ENCODE results near the gene PDE5A.

Gene PDE5A

GRCh38 chr4:119597377-119597776, 31.2 kb downstream of the PDE5A start:
- TF ChIP-seq CTCF (IDR thresholded peaks at IDR 0.05; ENCODE audit: extremely low read depth, insufficient read depth, missing control alignments) = no peak
- in situ Hi-C loops (cut with MboI; ENCODE audit: low pct_unique_long_range_greater_than_20kb, low sequenced_read_pairs, unreplicated experiment) = no loop called here
- no peak for DNase-seq (ENCODE audit: low spot score)

- no peak for DNase-seq (ENCODE audit: low spot score)
- TF ChIP-seq CTCF (IDR thresholded peaks at IDR 0.05; ENCODE audit: extremely low read depth, insufficient read depth, missing control alignments) = no peak
- in situ Hi-C loops (cut with MboI; ENCODE audit: low pct_unique_long_range_greater_than_20kb, low sequenced_read_pairs, unreplicated experiment) = no loop called here
Measured at GRCh38 chr4:119593698-119594097, 34.9 kb downstream of the PDE5A start.

GRCh38 chr4:119592830-119593229, 35.8 kb downstream of the PDE5A start:
- no peak for DNase-seq (ENCODE audit: low spot score)
- in situ Hi-C loops (cut with MboI; ENCODE audit: low pct_unique_long_range_greater_than_20kb, low sequenced_read_pairs, unreplicated experiment) = no loop called here
- TF ChIP-seq CTCF (IDR thresholded peaks at IDR 0.05; ENCODE audit: extremely low read depth, insufficient read depth, missing control alignments) = no peak

GRCh38 chr4:119589165-119589564, 39.4 kb downstream of the PDE5A start:
- TF ChIP-seq CTCF (IDR thresholded peaks at IDR 0.05; ENCODE audit: extremely low read depth, insufficient read depth, missing control alignments) = no peak
- in situ Hi-C loops (cut with MboI; ENCODE audit: low pct_unique_long_range_greater_than_20kb, low sequenced_read_pairs, unreplicated experiment) = no loop called here
- no peak for DNase-seq (ENCODE audit: low spot score)

GRCh38 chr4:119587796-119588195, 40.8 kb downstream of the PDE5A start:
- no peak for TF ChIP-seq CTCF (IDR thresholded peaks at IDR 0.05; ENCODE audit: extremely low read depth, insufficient read depth, missing control alignments)
- DNase-seq (ENCODE audit: low spot score) = no peak
- in situ Hi-C loops (cut with MboI; ENCODE audit: low pct_unique_long_range_greater_than_20kb, low sequenced_read_pairs, unreplicated experiment) = no loop called here

- in situ Hi-C loops (cut with MboI; ENCODE audit: low pct_unique_long_range_greater_than_20kb, low sequenced_read_pairs, unreplicated experiment) = no loop called here
- no peak for TF ChIP-seq CTCF (IDR thresholded peaks at IDR 0.05; ENCODE audit: extremely low read depth, insufficient read depth, missing control alignments)
- no peak for DNase-seq (ENCODE audit: low spot score)
Measured at GRCh38 chr4:119585771-119586170, 42.8 kb downstream of the PDE5A start.

Data from GM13977 (cell line).